A549 (cell line): Measurements from ENCODE around the gene SLC15A3. TPM values are rescaled to one million over a fixed set of nuclear protein-coding genes. Genes with fewer than 3 reads are reported as not detected.

Experiments used
- ATAC-seq, 2 experiments: fragments of 200-7000 bp in 1 of 2; fragments of >200 bp in 1 of 2; cut with Nextera tagmentation in 1 of 2; cut with Tn5 transposase in 1 of 2; 3 replicates each; pipeline versions ENCODE4 v1.8.0 to v1.9.1; 2018 to 2020; ENCODE audit warnings: mild to moderate bottlenecking in 1 of 2, moderate library complexity in 1 of 2
- CTCF ChIA-PET: fragments of 300-600 bp; sonication (Branson Sonifier 250); formaldehyde crosslinking; extraction: SDS; loops from one replicate; lab custom pipeline; 2021; ENCODE audit warnings: antibody characterized with exemption, inconsistent platforms; lab: Yijun Ruan, JAX
- POLR2A ChIA-PET: fragments of 350-600 bp; formaldehyde crosslinking; extraction: SDS; loops from one replicate; lab custom pipeline; 2021; ENCODE audit warnings: antibody characterized with exemption, inconsistent platforms; lab: Yijun Ruan, JAX
- DNase-seq, 2 experiments: peaks; one replicate each; pipeline versions ENCODE4 v3.0.0 to v3.0.0-alpha.2; 2011 to 2016; ENCODE audit warnings: low read depth in 1 of 2, low spot score in 1 of 2
- FAIRE-seq: peaks from 2 replicates; lab custom pipeline; 2011; peaks lifted over from hg19 to GRCh38; lab: Jason Lieb, UNC
- H3K27ac ChIP-seq, 2 experiments: fragments of >200 bp; sonication (Bioruptor Twin); formaldehyde crosslinking; 3 replicates each; pipeline ENCODE4 v1.5.1; 2016 to 2017
- H3K4me1 ChIP-seq: fragments of >200 bp; sonication (Bioruptor Twin); formaldehyde crosslinking; 3 replicates; pipeline ENCODE4 v1.6.1; 2016
- H3K4me2 ChIP-seq: fragments of >200 bp; sonication (Bioruptor Twin); formaldehyde crosslinking; 3 replicates; pipeline ENCODE4 v1.6.1; 2016
- H3K4me3 ChIP-seq: fragments of >200 bp; sonication (Bioruptor Twin); formaldehyde crosslinking; 3 replicates; pipeline ENCODE4 v1.5.1; 2016
- H3K9me3 ChIP-seq: fragments of >200 bp; sonication (Bioruptor Twin); formaldehyde crosslinking; 3 replicates; pipeline ENCODE4 v1.6.1; 2016
- CBX2 ChIP-seq: fragments of 200-600 bp; sonication (generic); IDR thresholded peaks from 2 replicates; pipeline ENCODE4 v1.6.1; 2016; ENCODE audit warnings: low read depth, mild to moderate bottlenecking, borderline replicate concordance
- CBX8 ChIP-seq: fragments of 200-600 bp; sonication (generic); IDR thresholded peaks from 2 replicates; pipeline ENCODE4 v1.6.1; 2016
- CEBPB ChIP-seq, 2 experiments: fragments of >200 bp in 1 of 2; sonication (Bioruptor Twin) in 1 of 2; formaldehyde crosslinking in 1 of 2; IDR thresholded peaks; 2 replicates each; pipeline ENCODE4 v1.6.1; 2012 to 2016
- CHD2 ChIP-seq: fragments of 150-350 bp; IDR thresholded peaks from 2 replicates; pipeline ENCODE4 v1.6.1; 2014; ENCODE audit warnings: low read length; ENCODE audit not compliant: partially characterized antibody
- CTCF ChIP-seq: fragments of >200 bp; sonication (Bioruptor Twin); formaldehyde crosslinking; IDR thresholded peaks from 3 replicates; pipeline ENCODE4 v1.5.1; 2016
- FOSB ChIP-seq: fragments of 250-450 bp; sonication (Bioruptor Pico); IDR thresholded peaks from 2 replicates; pipeline ENCODE4 v1.5.0; 2020; ENCODE audit warnings: mild to moderate bottlenecking, moderate library complexity
- FOSL2 ChIP-seq, 2 experiments: fragments of 450-650 bp in 1 of 2; fragments of >200 bp in 1 of 2; sonication (Bioruptor Twin) in 1 of 2; formaldehyde crosslinking; IDR thresholded peaks; 2 replicates each; pipeline versions ENCODE4 v1.5.0 to v1.6.1; 2016 to 2020; ENCODE audit warnings: mild to moderate bottlenecking in 1 of 2, moderate library complexity in 1 of 2
- FOXS1 ChIP-seq: fragments of 250-450 bp; sonication (Bioruptor Pico); IDR thresholded peaks from 2 replicates; pipeline ENCODE4 v1.5.0; 2020; ENCODE audit warnings: mild to moderate bottlenecking, moderate library complexity
- HEYL ChIP-seq: fragments of 250-450 bp; sonication (Bioruptor Pico); IDR thresholded peaks from 2 replicates; pipeline ENCODE4 v1.8.0; 2021; ENCODE audit warnings: mild to moderate bottlenecking, moderate library complexity
- HOXA7 ChIP-seq: fragments of 250-450 bp; sonication (Bioruptor Pico); IDR thresholded peaks from 2 replicates; pipeline ENCODE4 v1.5.0; 2020; ENCODE audit warnings: mild to moderate bottlenecking, moderate library complexity
- HOXB13 ChIP-seq: fragments of 250-450 bp; sonication (Bioruptor Pico); IDR thresholded peaks from 2 replicates; pipeline ENCODE4 v1.5.0; 2020; ENCODE audit warnings: low read depth, mild to moderate bottlenecking, moderate library complexity
- JUN ChIP-seq, 2 experiments: fragments of >200 bp; sonication (Bioruptor Twin); formaldehyde crosslinking; IDR thresholded peaks; 2 replicates in 1 of 2; 3 replicates in 1 of 2; pipeline ENCODE4 v1.6.1; 2016 to 2017
- JUNB ChIP-seq: fragments of >200 bp; sonication (Bioruptor Twin); formaldehyde crosslinking; IDR thresholded peaks from 2 replicates; pipeline ENCODE4 v1.6.1; 2016
- MAFK ChIP-seq: fragments of 450-650 bp; IDR thresholded peaks from 2 replicates; pipeline ENCODE4 v1.6.1; 2014; ENCODE audit not compliant: partially characterized antibody
- MYC ChIP-seq: IDR thresholded peaks from 2 replicates; pipeline ENCODE4 v1.6.1; 2012; ENCODE audit warnings: mild to moderate bottlenecking, inconsistent platforms, low read length, improper control_type of control experiment, borderline replicate concordance
- NPAS2 ChIP-seq: fragments of 250-450 bp; sonication (Bioruptor Pico); IDR thresholded peaks from 2 replicates; pipeline ENCODE4 v1.8.0; 2022; ENCODE audit warnings: mild to moderate bottlenecking, moderate library complexity, borderline replicate concordance
- RFX5 ChIP-seq: fragments of 450-650 bp; IDR thresholded peaks from 2 replicates; pipeline ENCODE4 v1.7.1; 2014; ENCODE audit warnings: antibody characterized with exemption, mild to moderate bottlenecking, moderate library complexity
- SMC3 ChIP-seq: fragments of >200 bp; sonication (Bioruptor Twin); formaldehyde crosslinking; IDR thresholded peaks from 3 replicates; pipeline ENCODE4 v1.6.1; 2018; ENCODE audit warnings: inconsistent platforms
- TP53 ChIP-seq: fragments of 250-450 bp; sonication (Bioruptor Pico); IDR thresholded peaks from 2 replicates; pipeline ENCODE4 v1.5.0; 2021; ENCODE audit warnings: mild to moderate bottlenecking, moderate library complexity
- ZC3H11A ChIP-seq: fragments of 450-650 bp; IDR thresholded peaks from 2 replicates; pipeline ENCODE4 v1.6.1; 2014; ENCODE audit warnings: antibody characterized with exemption, mild to moderate bottlenecking
- ZFP36 ChIP-seq: fragments of 450-650 bp; IDR thresholded peaks from 2 replicates; pipeline ENCODE4 v1.6.1; 2014; ENCODE audit warnings: borderline replicate concordance; ENCODE audit not compliant: partially characterized antibody
- WGBS: methylation state at CpG from one replicate; pipeline ENCODE4 v1.1.6; 2017; ENCODE audit errors: missing lambda C conversion rate; 5-methylcytosine and 5-hydroxymethylcytosine counted together
- polyA plus RNA-seq, 4 experiments: library from polyadenylated mRNA; depleted of rRNA in 3 of 4; stranded (reverse); fragments of >200 nt; fragmentation: RNase III in 1 of 4; extraction: RNeasy Plus Mini Kit Qiagen cat#74134 plus additional on column Dnase treatment in 1 of 4; gene quantifications; 2 replicates in 3 of 4; 3 replicates in 1 of 4; pipeline ENCODE4 v1.2.3, GENCODE V29; 2011 to 2017
- TF ChIP-seq, protein P1 (sequence below): fragments of 200-600 bp; sonication (generic); IDR thresholded peaks from 2 replicates; pipeline ENCODE4 v1.6.1; 2016; ENCODE audit warnings: antibody characterized with exemption, mild to moderate bottlenecking, moderate library complexity
- TF ChIP-seq, protein P2 (sequence below): IDR thresholded peaks from 2 replicates; pipeline ENCODE4 v1.6.1; 2012; ENCODE audit warnings: low read depth, borderline replicate concordance
- TF ChIP-seq, protein P3 (sequence below): fragments of 250-450 bp; sonication (Bioruptor Pico); IDR thresholded peaks from 2 replicates; pipeline ENCODE4 v1.5.0; 2020; ENCODE audit warnings: low read depth, mild to moderate bottlenecking, moderate library complexity
- TF ChIP-seq, protein P4 (sequence below): fragments of >200 bp; sonication (Bioruptor Twin); formaldehyde crosslinking; IDR thresholded peaks from 2 replicates; pipeline ENCODE4 v1.6.1; 2016
- TF ChIP-seq, protein P5 (sequence below): IDR thresholded peaks from 2 replicates; pipeline ENCODE4 v1.6.1; 2012

The SLC15A3 gene
- polyA plus RNA-seq, 2 of the 4 experiments (the other 2 are of a cell fraction), result not detected

GRCh38 chr11:60959431-60959830, 7.5 kb upstream of the SLC15A3 start (continued):
- no peak for TF ChIP-seq ZFP36
- TF ChIP-seq JUN (IDR thresholded peaks at IDR 0.05), result no peak

GRCh38 chr11:60957188-60957587, 5.2 kb upstream of the SLC15A3 start:
- ATAC-seq (no peak), FAIRE-seq (no peak), DNase-seq (no peak)
- TF ChIP-seq RFX5 (no peak), MYC (no peak), FOXS1 (no peak)
- POLR2A ChIA-PET, result no interaction called here
- Histone ChIP-seq H3K4me1 (no peaks in the 10 kb centered on the region), H3K4me3 (no peak overlapping the region), H3K27ac (no peak overlapping the region), H3K4me2 (no peak overlapping the region), H3K9me3 (no peaks in the 10 kb centered on the region)
- CTCF ChIA-PET, result no interaction called here
- 59% methylated on average over 4 of the region's 4 CpGs for WGBS

GRCh38 chr11:60955571-60955970, 3.6 kb upstream of the SLC15A3 start:
- 38% methylated on average over 5 of the region's 5 CpGs for WGBS
- FAIRE-seq (no peak), ATAC-seq (no peak), DNase-seq (no peak)
- TF ChIP-seq FOSB (CRISPR knock-in tag) (no peak), ZC3H11A (no peak), CBX8 (no peak), FOSL2 (IDR thresholded peaks at IDR 0.05) (no peak), FOSL2 (CRISPR knock-in tag; IDR thresholded peaks at IDR 0.05) (no peak), SMC3 (no peak), HOXA7 (no peak), CHD2 (no peak), CEBPB (IDR thresholded peaks at IDR 0.05) (no peak), JUNB (no peak), HEYL (CRISPR knock-in tag) (no peak), TP53 (no peak), NPAS2 (CRISPR knock-in tag) (no peak)
- TF ChIP-seq, protein P1, sequence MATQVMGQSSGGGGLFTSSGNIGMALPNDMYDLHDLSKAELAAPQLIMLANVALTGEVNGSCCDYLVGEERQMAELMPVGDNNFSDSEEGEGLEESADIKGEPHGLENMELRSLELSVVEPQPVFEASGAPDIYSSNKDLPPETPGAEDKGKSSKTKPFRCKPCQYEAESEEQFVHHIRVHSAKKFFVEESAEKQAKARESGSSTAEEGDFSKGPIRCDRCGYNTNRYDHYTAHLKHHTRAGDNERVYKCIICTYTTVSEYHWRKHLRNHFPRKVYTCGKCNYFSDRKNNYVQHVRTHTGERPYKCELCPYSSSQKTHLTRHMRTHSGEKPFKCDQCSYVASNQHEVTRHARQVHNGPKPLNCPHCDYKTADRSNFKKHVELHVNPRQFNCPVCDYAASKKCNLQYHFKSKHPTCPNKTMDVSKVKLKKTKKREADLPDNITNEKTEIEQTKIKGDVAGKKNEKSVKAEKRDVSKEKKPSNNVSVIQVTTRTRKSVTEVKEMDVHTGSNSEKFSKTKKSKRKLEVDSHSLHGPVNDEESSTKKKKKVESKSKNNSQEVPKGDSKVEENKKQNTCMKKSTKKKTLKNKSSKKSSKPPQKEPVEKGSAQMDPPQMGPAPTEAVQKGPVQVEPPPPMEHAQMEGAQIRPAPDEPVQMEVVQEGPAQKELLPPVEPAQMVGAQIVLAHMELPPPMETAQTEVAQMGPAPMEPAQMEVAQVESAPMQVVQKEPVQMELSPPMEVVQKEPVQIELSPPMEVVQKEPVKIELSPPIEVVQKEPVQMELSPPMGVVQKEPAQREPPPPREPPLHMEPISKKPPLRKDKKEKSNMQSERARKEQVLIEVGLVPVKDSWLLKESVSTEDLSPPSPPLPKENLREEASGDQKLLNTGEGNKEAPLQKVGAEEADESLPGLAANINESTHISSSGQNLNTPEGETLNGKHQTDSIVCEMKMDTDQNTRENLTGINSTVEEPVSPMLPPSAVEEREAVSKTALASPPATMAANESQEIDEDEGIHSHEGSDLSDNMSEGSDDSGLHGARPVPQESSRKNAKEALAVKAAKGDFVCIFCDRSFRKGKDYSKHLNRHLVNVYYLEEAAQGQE, result no peak
- TF ChIP-seq, protein P2, sequence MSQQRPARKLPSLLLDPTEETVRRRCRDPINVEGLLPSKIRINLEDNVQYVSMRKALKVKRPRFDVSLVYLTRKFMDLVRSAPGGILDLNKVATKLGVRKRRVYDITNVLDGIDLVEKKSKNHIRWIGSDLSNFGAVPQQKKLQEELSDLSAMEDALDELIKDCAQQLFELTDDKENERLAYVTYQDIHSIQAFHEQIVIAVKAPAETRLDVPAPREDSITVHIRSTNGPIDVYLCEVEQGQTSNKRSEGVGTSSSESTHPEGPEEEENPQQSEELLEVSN, result no peak
- ChIA-PET POLR2A (no interaction called here), CTCF (interaction anchor here (1.5 to 2.2 kb wide), 3 partner anchors 9 to 40 kb away, joined by 3 to 5 read pairs (median 5); no protein-coding TSS in a partner anchor)
- H3K4me2 ChIP-seq, result no peak overlapping the region
- no peak overlapping the region for H3K27ac ChIP-seq
- no peak overlapping the region for H3K4me3 ChIP-seq
- no peaks in the 10 kb centered on the region for H3K4me1 ChIP-seq
- H3K9me3 ChIP-seq, result no peaks in the 10 kb centered on the region

DNA sequence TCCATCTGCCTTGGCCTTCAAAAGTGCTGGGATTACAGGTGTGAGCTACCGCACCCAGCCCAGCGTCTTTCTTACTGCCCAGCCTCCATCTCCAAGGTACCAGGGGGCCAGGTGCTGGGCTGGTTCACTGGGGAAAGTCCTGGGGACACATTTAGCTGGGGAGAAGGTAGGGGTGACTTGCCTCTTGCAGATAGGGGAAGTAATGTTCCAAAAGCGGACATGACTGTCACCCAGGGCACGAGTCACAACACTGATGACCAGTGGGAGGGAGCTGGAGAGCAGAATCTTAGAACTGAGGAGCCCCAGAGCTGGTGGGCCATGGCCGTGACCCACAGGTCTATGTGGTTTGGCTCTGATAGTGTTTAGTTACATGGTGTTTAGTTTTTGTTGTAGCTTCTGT, 2.4 kb upstream of the SLC15A3 start:
- H3K27ac ChIP-seq, result no peak overlapping the region
- H3K9me3 ChIP-seq, result no peaks in the 10 kb centered on the region
- ATAC-seq (no peak), FAIRE-seq (no peak), DNase-seq (no peak)
- WGBS, result 61% methylated on average over 5 of the region's 5 CpGs
- no peak overlapping the region for H3K4me2 ChIP-seq
- POLR2A ChIA-PET, result no interaction called here
- H3K4me3 ChIP-seq, result no peak overlapping the region
- CTCF ChIA-PET, result interaction anchor here (0.9 to 2.2 kb wide), 7 partner anchors 8 to 175 kb away, joined by 3 to 6 read pairs (median 4); partner anchors contain the start of gene CD6
- H3K4me1 ChIP-seq, result no peaks in the 10 kb centered on the region
- TF ChIP-seq, protein P3, sequence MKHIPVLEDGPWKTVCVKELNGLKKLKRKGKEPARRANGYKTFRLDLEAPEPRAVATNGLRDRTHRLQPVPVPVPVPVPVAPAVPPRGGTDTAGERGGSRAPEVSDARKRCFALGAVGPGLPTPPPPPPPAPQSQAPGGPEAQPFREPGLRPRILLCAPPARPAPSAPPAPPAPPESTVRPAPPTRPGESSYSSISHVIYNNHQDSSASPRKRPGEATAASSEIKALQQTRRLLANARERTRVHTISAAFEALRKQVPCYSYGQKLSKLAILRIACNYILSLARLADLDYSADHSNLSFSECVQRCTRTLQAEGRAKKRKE (CRISPR knock-in tag), result no peak
- TF ChIP-seq CTCF (no peak), CBX2 (no peak), HOXB13 (CRISPR knock-in tag) (no peak), HOXA7 (no peak), MAFK (no peak), JUNB (no peak), HEYL (CRISPR knock-in tag) (no peak)
- TF ChIP-seq, protein P4, sequence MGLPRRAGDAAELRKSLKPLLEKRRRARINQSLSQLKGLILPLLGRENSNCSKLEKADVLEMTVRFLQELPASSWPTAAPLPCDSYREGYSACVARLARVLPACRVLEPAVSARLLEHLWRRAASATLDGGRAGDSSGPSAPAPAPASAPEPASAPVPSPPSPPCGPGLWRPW, result no peak
- TF ChIP-seq, protein P5, sequence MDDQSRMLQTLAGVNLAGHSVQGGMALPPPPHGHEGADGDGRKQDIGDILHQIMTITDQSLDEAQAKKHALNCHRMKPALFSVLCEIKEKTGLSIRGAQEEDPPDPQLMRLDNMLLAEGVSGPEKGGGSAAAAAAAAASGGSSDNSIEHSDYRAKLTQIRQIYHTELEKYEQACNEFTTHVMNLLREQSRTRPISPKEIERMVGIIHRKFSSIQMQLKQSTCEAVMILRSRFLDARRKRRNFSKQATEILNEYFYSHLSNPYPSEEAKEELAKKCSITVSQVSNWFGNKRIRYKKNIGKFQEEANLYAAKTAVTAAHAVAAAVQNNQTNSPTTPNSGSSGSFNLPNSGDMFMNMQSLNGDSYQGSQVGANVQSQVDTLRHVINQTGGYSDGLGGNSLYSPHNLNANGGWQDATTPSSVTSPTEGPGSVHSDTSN, result no peak
